Measurements from ENCODE around the gene ZNF621.

ZNF621 gene

DNA sequence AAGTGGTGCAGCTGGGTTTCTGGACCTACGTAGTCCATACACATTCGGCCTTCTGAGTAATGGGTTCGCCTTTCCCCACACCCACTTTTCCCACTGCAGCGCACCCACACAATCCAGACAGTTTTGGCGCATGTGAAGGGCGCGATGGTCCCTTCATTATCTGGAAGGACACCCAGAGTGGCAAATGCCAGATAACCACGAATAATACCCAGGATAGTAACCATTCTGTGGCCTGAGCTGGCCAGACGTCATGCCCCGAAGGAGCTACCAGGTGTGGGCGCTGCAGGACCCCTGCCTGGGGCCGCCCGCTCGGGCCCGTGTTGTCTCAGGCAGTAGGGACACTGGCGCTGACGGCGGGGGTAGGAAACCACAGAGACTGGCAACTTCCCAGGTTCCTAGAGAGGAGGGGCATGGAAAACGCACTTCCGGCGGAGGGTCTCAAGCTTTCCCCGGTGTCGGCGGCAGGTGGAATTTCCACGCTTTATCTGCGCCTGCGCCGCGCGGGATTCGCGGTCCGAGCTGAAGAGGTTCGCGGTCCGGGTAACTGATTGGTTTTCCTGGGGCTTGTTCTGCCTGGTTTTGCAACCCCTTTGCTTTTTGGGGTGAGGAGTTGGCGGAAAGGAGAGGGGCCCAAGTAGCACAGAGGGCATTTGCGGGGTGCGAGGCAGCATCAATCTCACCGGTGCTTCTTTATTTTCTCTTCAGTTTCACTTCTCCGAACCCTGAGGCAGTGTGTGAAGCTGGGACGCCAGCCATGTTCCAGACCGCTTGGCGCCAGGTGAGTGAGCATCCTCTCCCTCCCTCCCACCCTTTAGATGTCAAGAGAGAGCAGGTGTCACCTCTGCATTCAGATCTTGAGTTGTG lies 18.9 kb upstream of the ZNF621 start, which contains the start of gene ZNF620:
Gene ZNF620, plus strand, starts transcription at position 441 of the 864 bp plus-strand sequence. Its CDS starts 314 bp downstream, at position 755.
- Histone ChIP-seq H3K27ac (ENCODE audit: low read depth, low read length, severe bottlenecking) (peak within 1 kb of the TSS; percentile 61), H3K4me1 (ENCODE audit: control insufficient read depth, insufficient read depth, low read length, poor library complexity, severe bottlenecking) (no peaks in the 10 kb centered on the region), H3K4me3 (ENCODE audit: extremely low read depth, insufficient read depth, low read length, poor library complexity, severe bottlenecking) (peak within 1 kb of the TSS; percentile 61), H3K36me3 (ENCODE audit: control insufficient read depth, insufficient read depth, low read length) (peaks cover 6% of the 10 kb centered on the region), H3K9me3 (ENCODE audit: control insufficient read depth, low read length) (no peaks in the 10 kb centered on the region)
- 6 to 13% methylated on average over 29 to 41 of the region's 44 CpGs for WGBS, 2 experiments (ENCODE audit: insufficient coverage in 2 of 2)

DNA sequence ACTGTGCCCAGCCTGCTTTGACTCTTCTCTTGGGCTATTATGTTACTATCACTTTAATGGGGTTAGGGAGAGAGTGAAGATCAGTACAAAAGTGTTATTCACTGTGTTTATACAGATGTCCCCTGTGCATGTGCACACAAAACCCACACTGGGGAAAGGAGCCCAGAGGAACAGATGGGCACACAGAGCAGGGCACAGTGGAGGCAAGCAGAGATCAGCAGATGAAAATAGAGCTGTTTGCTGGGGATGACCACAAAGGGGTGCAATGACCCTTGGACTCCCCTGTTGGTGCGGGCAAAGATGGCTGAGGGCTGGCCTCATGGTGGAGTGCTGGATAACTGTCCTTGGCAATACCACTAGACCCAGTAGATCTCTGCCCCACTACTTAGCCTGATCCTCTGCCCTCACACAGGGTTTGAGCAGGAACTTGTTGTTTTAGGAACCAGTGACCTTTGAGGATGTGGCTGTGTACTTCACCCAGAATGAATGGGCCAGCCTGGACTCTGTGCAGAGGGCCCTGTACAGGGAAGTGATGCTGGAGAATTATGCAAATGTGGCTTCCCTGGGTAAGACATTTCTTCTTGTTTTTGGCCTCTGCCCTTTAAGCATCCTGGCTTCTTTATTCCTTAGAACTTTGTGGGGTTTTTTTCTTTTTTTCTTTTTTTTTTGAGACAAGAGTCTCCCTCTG lies 13.6 kb upstream of the ZNF621 start:
- Histone ChIP-seq H3K36me3 (ENCODE audit: control insufficient read depth, insufficient read depth, low read length) (peaks cover 11% of the 10 kb centered on the region), H3K27ac (ENCODE audit: low read depth, low read length, severe bottlenecking) (no peak overlapping the region), H3K9me3 (ENCODE audit: control insufficient read depth, low read length) (no peaks in the 10 kb centered on the region), H3K4me1 (ENCODE audit: control insufficient read depth, insufficient read depth, low read length, poor library complexity, severe bottlenecking) (no peaks in the 10 kb centered on the region), H3K4me3 (ENCODE audit: extremely low read depth, insufficient read depth, low read length, poor library complexity, severe bottlenecking) (no peak overlapping the region)
- WGBS, 2 experiments (ENCODE audit: insufficient coverage in 2 of 2): 89 to 100% methylated on average over 1 of the region's 1 CpG

DNA sequence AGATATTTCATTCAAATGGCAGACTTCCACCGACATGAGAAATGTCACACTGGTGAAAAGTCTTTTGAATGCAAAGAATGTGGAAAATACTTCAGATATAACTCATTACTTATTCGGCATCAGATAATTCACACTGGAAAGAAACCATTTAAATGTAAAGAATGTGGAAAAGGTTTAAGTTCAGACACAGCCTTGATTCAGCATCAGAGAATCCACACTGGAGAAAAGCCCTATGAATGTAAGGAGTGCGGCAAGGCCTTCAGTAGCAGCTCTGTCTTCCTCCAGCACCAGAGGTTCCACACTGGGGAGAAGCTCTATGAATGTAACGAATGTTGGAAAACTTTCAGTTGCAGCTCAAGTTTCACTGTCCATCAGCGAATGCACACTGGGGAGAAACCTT lies 8.6 kb upstream of the ZNF621 start:
- 100% methylated on average over 1 to 3 of the region's 5 CpGs for WGBS, 2 experiments (ENCODE audit: insufficient coverage in 2 of 2)
- H3K9me3 ChIP-seq (ENCODE audit: control insufficient read depth, low read length): no peaks in the 10 kb centered on the region
- no peak overlapping the region for H3K27ac ChIP-seq (ENCODE audit: low read depth, low read length, severe bottlenecking)
- no peaks in the 10 kb centered on the region for H3K4me1 ChIP-seq (ENCODE audit: control insufficient read depth, insufficient read depth, low read length, poor library complexity, severe bottlenecking)
- H3K36me3 ChIP-seq (ENCODE audit: control insufficient read depth, insufficient read depth, low read length): peaks cover 10% of the 10 kb centered on the region
- no peak overlapping the region for H3K4me3 ChIP-seq (ENCODE audit: extremely low read depth, insufficient read depth, low read length, poor library complexity, severe bottlenecking)

DNA sequence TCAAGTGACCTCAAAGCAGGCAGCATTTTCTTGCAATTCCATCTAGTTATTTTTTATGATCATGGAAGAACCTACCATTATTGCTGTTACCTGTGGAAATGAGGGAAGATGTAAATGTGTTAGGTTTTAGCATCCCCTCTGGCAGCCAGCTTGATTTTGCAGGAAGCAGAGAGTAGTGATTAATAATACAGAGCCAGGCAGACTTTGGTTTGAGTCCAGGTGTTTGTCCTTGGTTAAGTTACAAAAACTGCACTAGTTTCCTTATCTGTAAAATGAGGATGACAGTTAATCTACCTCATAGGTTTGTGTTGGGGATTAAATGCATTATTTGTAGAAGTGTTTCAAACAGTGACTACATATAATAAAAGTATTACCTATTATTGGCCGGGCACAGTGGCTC lies 6.7 kb upstream of the ZNF621 start:
- H3K4me1 ChIP-seq (ENCODE audit: control insufficient read depth, insufficient read depth, low read length, poor library complexity, severe bottlenecking): no peaks in the 10 kb centered on the region
- H3K27ac ChIP-seq (ENCODE audit: low read depth, low read length, severe bottlenecking): no peak overlapping the region
- peaks cover 5% of the 10 kb centered on the region for H3K36me3 ChIP-seq (ENCODE audit: control insufficient read depth, insufficient read depth, low read length)
- H3K9me3 ChIP-seq (ENCODE audit: control insufficient read depth, low read length): no peaks in the 10 kb centered on the region
- no CpG with 5 or more reads among the region's 1 CpG for WGBS, 2 experiments (ENCODE audit: insufficient coverage in 2 of 2)
- no peak overlapping the region for H3K4me3 ChIP-seq (ENCODE audit: extremely low read depth, insufficient read depth, low read length, poor library complexity, severe bottlenecking)

DNA sequence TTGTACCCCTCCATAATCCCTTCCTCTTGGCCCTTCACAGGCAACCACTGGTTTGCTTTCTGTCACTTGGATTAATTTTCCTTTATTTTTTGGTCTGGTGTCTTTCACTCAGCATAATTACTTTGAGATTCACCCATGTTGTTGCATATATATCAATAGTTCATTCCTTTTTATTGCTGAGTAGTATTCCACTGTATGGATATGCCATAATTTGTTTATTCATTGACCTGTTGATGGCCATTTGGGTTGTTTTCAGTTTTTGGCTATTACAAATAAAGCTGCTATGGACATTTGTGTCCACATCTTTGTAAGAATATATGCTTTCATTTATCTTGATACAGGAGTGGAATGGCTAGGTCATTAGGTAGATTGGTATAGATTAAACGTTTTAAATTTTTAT lies 5.9 kb upstream of the ZNF621 start:
- H3K27ac ChIP-seq (ENCODE audit: low read depth, low read length, severe bottlenecking): no peak overlapping the region
- H3K4me1 ChIP-seq (ENCODE audit: control insufficient read depth, insufficient read depth, low read length, poor library complexity, severe bottlenecking): no peaks in the 10 kb centered on the region
- no peaks in the 10 kb centered on the region for H3K9me3 ChIP-seq (ENCODE audit: control insufficient read depth, low read length)
- 100% methylated on average over 1 of the region's 1 CpG; no CpG with 5 or more reads in 1 of the 2 experiments for WGBS, 2 experiments (ENCODE audit: insufficient coverage in 2 of 2)
- H3K36me3 ChIP-seq (ENCODE audit: control insufficient read depth, insufficient read depth, low read length): peaks cover 5% of the 10 kb centered on the region
- no peak overlapping the region for H3K4me3 ChIP-seq (ENCODE audit: extremely low read depth, insufficient read depth, low read length, poor library complexity, severe bottlenecking)

DNA sequence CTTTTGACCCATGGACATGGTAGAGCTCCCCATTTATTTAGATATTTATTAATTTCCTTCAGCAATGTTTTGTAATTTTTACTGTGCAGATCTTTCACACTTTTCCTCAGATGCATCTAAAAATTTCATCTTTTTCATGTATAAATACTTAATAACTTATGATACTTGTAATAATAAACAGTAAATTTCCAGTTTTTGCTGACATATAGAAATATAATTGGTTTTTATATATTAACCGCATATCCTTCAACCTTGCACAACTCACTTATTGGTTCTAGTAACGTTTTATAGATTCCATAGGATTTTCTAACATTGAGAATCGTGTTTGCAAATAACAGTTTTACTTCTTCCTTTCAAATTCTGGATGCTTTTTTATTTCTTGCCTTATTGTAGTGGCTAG lies 3.5 kb upstream of the ZNF621 start:
- H3K4me3 ChIP-seq (ENCODE audit: extremely low read depth, insufficient read depth, low read length, poor library complexity, severe bottlenecking): no peak overlapping the region
- peaks cover 7% of the 10 kb centered on the region for H3K36me3 ChIP-seq (ENCODE audit: control insufficient read depth, insufficient read depth, low read length)
- no peaks in the 10 kb centered on the region for H3K9me3 ChIP-seq (ENCODE audit: control insufficient read depth, low read length)
- H3K27ac ChIP-seq (ENCODE audit: low read depth, low read length, severe bottlenecking): no peak overlapping the region
- no peaks in the 10 kb centered on the region for H3K4me1 ChIP-seq (ENCODE audit: control insufficient read depth, insufficient read depth, low read length, poor library complexity, severe bottlenecking)
- WGBS, 2 experiments (ENCODE audit: insufficient coverage in 2 of 2): no CpG with 5 or more reads among the region's 3 CpGs

DNA sequence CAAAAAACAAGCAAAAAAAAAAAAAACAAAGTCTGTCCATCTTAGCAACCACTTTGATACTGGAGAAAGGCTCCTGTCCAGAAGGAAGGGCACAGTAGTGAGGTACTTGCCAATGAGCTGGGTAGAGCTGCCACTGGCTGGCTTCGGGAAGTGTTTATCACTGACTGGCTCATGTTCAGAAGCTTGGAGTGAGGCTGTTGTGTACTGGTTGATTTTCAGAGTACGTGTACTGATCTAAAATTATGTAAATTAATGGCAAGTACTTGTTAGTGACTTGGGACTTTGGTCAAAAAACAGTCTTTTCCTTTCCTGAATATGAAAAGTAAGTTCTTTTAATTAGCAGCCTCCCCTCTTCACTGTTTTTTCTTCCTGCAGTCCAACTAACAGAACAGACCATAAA lies 979 bp upstream of the ZNF621 start:
- Histone ChIP-seq H3K4me3 (ENCODE audit: extremely low read depth, insufficient read depth, low read length, poor library complexity, severe bottlenecking) (peak overlapping the region; percentile 68), H3K9me3 (ENCODE audit: control insufficient read depth, low read length) (no peaks in the 10 kb centered on the region), H3K27ac (ENCODE audit: low read depth, low read length, severe bottlenecking) (no peak overlapping the region), H3K4me1 (ENCODE audit: control insufficient read depth, insufficient read depth, low read length, poor library complexity, severe bottlenecking) (no peaks in the 10 kb centered on the region), H3K36me3 (ENCODE audit: control insufficient read depth, insufficient read depth, low read length) (peaks cover 21% of the 10 kb centered on the region)
- 92% methylated on average over 2 of the region's 2 CpGs; no CpG with 5 or more reads in 1 of the 2 experiments for WGBS, 2 experiments (ENCODE audit: insufficient coverage in 2 of 2)

DNA sequence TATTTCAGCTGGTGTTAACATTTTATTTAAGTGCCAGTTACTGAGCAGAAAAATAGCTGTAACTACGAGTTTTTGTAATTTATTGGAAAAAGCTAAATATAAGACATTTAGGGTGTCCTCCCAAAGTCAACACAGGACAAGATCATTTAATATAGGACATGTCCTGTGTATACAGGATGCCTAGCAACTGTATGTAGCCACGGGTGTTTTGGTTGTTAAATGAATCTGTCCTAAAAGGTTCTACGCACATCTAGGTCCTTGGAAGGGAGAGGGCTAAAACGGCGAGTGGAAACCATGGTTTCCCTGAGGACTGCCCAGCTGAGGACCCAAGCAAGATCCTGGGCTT lies 565 bp upstream of the ZNF621 start:
- 45 to 57% methylated on average over 4 of the region's 5 CpGs for WGBS, 2 experiments (ENCODE audit: insufficient coverage in 2 of 2)
- no peaks in the 10 kb centered on the region for H3K4me1 ChIP-seq (ENCODE audit: control insufficient read depth, insufficient read depth, low read length, poor library complexity, severe bottlenecking)
- peak overlapping the region; percentile 80 for H3K27ac ChIP-seq (ENCODE audit: low read depth, low read length, severe bottlenecking)
- H3K36me3 ChIP-seq (ENCODE audit: control insufficient read depth, insufficient read depth, low read length): peaks cover 25% of the 10 kb centered on the region
- no peaks in the 10 kb centered on the region for H3K9me3 ChIP-seq (ENCODE audit: control insufficient read depth, low read length)
- H3K4me3 ChIP-seq (ENCODE audit: extremely low read depth, insufficient read depth, low read length, poor library complexity, severe bottlenecking): peak overlapping the region; percentile 68

DNA sequence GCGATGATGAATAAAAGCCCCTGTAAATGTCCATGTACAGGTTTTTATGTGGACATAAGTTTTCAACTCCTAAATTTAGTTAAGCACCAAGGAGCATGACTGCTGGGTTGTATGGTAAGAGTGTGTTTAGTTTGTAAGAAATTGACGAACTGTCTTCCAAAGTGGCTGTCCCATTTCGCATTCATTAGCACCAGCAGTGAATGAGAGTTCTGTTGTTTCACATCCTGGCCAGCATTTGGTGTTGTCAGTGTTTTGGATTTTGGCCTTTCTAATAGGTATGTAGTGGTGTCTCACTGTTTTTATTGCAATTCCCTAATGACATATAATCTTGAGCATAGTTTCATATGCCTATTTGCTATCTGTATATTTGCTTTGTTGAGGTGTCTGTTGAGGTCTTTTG lies 3.7 kb downstream of the ZNF621 start:
- H3K36me3 ChIP-seq (ENCODE audit: control insufficient read depth, insufficient read depth, low read length): peaks cover 67% of the 10 kb centered on the region
- no peak overlapping the region for H3K4me3 ChIP-seq (ENCODE audit: extremely low read depth, insufficient read depth, low read length, poor library complexity, severe bottlenecking)
- H3K9me3 ChIP-seq (ENCODE audit: control insufficient read depth, low read length): no peaks in the 10 kb centered on the region
- no peak overlapping the region for H3K27ac ChIP-seq (ENCODE audit: low read depth, low read length, severe bottlenecking)
- 85 to 92% methylated on average over 2 of the region's 3 CpGs for WGBS, 2 experiments (ENCODE audit: insufficient coverage in 2 of 2)
- H3K4me1 ChIP-seq (ENCODE audit: control insufficient read depth, insufficient read depth, low read length, poor library complexity, severe bottlenecking): no peaks in the 10 kb centered on the region

DNA sequence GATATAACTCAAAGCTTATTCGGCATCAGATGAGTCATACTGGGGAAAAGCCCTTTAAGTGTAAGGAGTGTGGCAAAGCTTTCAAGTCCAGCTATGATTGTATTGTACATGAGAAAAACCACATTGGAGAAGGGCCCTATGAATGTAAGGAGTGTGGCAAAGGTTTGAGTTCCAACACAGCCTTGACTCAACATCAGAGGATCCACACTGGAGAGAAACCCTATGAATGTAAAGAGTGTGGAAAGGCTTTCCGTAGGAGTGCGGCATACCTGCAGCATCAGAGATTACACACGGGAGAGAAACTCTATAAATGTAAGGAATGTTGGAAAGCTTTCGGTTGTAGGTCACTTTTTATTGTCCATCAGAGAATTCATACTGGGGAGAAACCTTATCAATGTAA lies 7.5 kb downstream of the ZNF621 start:
- Histone ChIP-seq H3K9me3 (ENCODE audit: control insufficient read depth, low read length) (peaks cover 9% of the 10 kb centered on the region), H3K4me1 (ENCODE audit: control insufficient read depth, insufficient read depth, low read length, poor library complexity, severe bottlenecking) (no peaks in the 10 kb centered on the region), H3K36me3 (ENCODE audit: control insufficient read depth, insufficient read depth, low read length) (peaks cover 94% of the 10 kb centered on the region), H3K27ac (ENCODE audit: low read depth, low read length, severe bottlenecking) (no peak overlapping the region), H3K4me3 (ENCODE audit: extremely low read depth, insufficient read depth, low read length, poor library complexity, severe bottlenecking) (no peak overlapping the region)
- 95% methylated on average over 5 of the region's 5 CpGs for WGBS, 2 experiments (ENCODE audit: insufficient coverage in 2 of 2)

DNA sequence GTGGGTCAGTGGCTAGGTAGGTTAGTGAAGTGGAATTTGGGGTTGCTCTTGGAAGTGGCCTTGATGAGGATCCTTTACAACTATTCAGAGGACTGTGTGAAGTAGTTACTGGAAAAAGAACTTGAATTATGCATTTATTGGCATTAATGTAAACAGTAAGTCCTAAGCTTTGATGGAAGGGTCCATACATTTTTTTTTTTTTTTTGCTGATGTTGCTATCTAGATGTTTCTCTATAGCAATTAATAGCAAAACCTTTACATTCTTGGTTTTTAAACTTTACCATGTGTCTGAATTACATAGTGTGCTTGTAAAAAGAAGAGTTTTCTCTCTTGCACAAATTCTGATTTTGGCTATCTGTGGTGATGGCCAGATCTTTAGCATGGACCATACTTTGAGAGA lies 9.5 kb downstream of the ZNF621 start:
- no peak overlapping the region for H3K27ac ChIP-seq (ENCODE audit: low read depth, low read length, severe bottlenecking)
- peaks cover 95% of the 10 kb centered on the region for H3K36me3 ChIP-seq (ENCODE audit: control insufficient read depth, insufficient read depth, low read length)
- H3K9me3 ChIP-seq (ENCODE audit: control insufficient read depth, low read length): peaks cover 16% of the 10 kb centered on the region
- no peak overlapping the region for H3K4me3 ChIP-seq (ENCODE audit: extremely low read depth, insufficient read depth, low read length, poor library complexity, severe bottlenecking)
- no peaks in the 10 kb centered on the region for H3K4me1 ChIP-seq (ENCODE audit: control insufficient read depth, insufficient read depth, low read length, poor library complexity, severe bottlenecking)

Data from mesodermal cell (in vitro differentiated cells).